Mesothelial cell of epicardium (in vitro differentiated cells): ENCODE data around the gene FRMD1. TPM values are rescaled to one million over a fixed set of nuclear protein-coding genes. Genes with fewer than 3 reads are reported as not detected.

Experiments used
- DNase-seq, 2 experiments: peaks; one replicate each; pipeline ENCODE4 v3.0.0; 2021; ENCODE audit warnings: low spot score in 2 of 2; ENCODE audit not compliant: unreplicated experiment in 2 of 2
- H3K27ac Mint-ChIP-seq: 2 replicates; pipeline ENCODE4 v1.8.0; 2021; ENCODE audit warnings: mixed read lengths
- H3K27me3 Mint-ChIP-seq: 2 replicates; pipeline ENCODE4 v1.8.0; 2021; ENCODE audit warnings: low read depth, mixed read lengths
- H3K36me3 Mint-ChIP-seq: 2 replicates; pipeline ENCODE4 v1.8.0; 2021; ENCODE audit warnings: mixed read lengths
- H3K4me1 Mint-ChIP-seq: 2 replicates; pipeline ENCODE4 v1.8.0; 2021; ENCODE audit warnings: mixed read lengths
- H3K4me3 Mint-ChIP-seq: 2 replicates; pipeline ENCODE4 v1.8.0; 2021; ENCODE audit warnings: mild to moderate bottlenecking, moderate library complexity, mixed read lengths
- H3K9me3 Mint-ChIP-seq: 2 replicates; pipeline ENCODE4 v1.8.0; 2021; ENCODE audit warnings: mixed read lengths
- CTCF ChIP-seq: fragments of 200-600 bp; sonication (generic); IDR thresholded peaks from one replicate; pipeline ENCODE4 v1.5.0; 2021; ENCODE audit warnings: antibody characterized with exemption; ENCODE audit not compliant: unreplicated experiment
- total RNA-seq: library from RNA; stranded (reverse); gene quantifications from 3 replicates; pipeline ENCODE4 v1.2.1, GENCODE V29; 2021

The FRMD1 gene
- total RNA-seq, 1 donor from 2014 or later = not detected

GRCh38 chr6:168024951-168025510 lies 54.0 kb downstream of the FRMD1 start:
- no peak for TF ChIP-seq CTCF
- no peaks in the 10 kb centered on the region for H3K27me3 Mint-ChIP-seq
- no peaks in the 10 kb centered on the region for H3K9me3 Mint-ChIP-seq
- no peaks in the 10 kb centered on the region for H3K36me3 Mint-ChIP-seq
- H3K27ac Mint-ChIP-seq = no peak overlapping the region
- no peak for DNase-seq
- H3K4me3 Mint-ChIP-seq = no peak overlapping the region
- H3K4me1 Mint-ChIP-seq = peaks cover 17% of the 10 kb centered on the region

GRCh38 chr6:168022488-168023321 lies 56.3 kb downstream of the FRMD1 start:
- no peaks in the 10 kb centered on the region for H3K27me3 Mint-ChIP-seq
- H3K27ac Mint-ChIP-seq = no peak overlapping the region
- H3K9me3 Mint-ChIP-seq = peaks cover 6% of the 10 kb centered on the region
- DNase-seq = no peak
- H3K4me3 Mint-ChIP-seq = no peak overlapping the region
- peaks cover 13% of the 10 kb centered on the region for H3K4me1 Mint-ChIP-seq
- TF ChIP-seq CTCF = no peak
- H3K36me3 Mint-ChIP-seq = no peaks in the 10 kb centered on the region

- peaks cover 21% of the 10 kb centered on the region for H3K4me1 Mint-ChIP-seq
- H3K27me3 Mint-ChIP-seq = no peaks in the 10 kb centered on the region
- no peak overlapping the region for H3K4me3 Mint-ChIP-seq
- H3K36me3 Mint-ChIP-seq = no peaks in the 10 kb centered on the region
- no peak for DNase-seq
- peaks cover 6% of the 10 kb centered on the region for H3K9me3 Mint-ChIP-seq
- TF ChIP-seq CTCF = no peak
- H3K27ac Mint-ChIP-seq = no peak overlapping the region
Measured at GRCh38 chr6:168021581-168021980, 57.4 kb downstream of the FRMD1 start.

- H3K27me3 Mint-ChIP-seq = no peaks in the 10 kb centered on the region
- no peak for TF ChIP-seq CTCF
- H3K27ac Mint-ChIP-seq = no peak overlapping the region
- no peak overlapping the region for H3K4me3 Mint-ChIP-seq
- peaks cover 11% of the 10 kb centered on the region for H3K9me3 Mint-ChIP-seq
- H3K4me1 Mint-ChIP-seq = peaks cover 31% of the 10 kb centered on the region
- no peak for DNase-seq
- H3K36me3 Mint-ChIP-seq = no peaks in the 10 kb centered on the region
Measured at GRCh38 chr6:168020242-168020641, 58.8 kb downstream of the FRMD1 start.

GRCh38 chr6:168018664-168019063 lies 60.3 kb downstream of the FRMD1 start:
- H3K27me3 Mint-ChIP-seq = no peaks in the 10 kb centered on the region
- H3K4me3 Mint-ChIP-seq = no peak overlapping the region
- TF ChIP-seq CTCF = no peak
- peaks cover 24% of the 10 kb centered on the region for H3K4me1 Mint-ChIP-seq
- H3K27ac Mint-ChIP-seq = no peak overlapping the region
- no peaks in the 10 kb centered on the region for H3K36me3 Mint-ChIP-seq
- DNase-seq = no peak
- peaks cover 11% of the 10 kb centered on the region for H3K9me3 Mint-ChIP-seq
